GM19455 (cell line): ENCODE measurements around the gene ATP5F1D.

Experiments
- ATAC-seq: cut with Tn5 transposase; IDR thresholded peaks from one replicate; pipeline ENCODE4 v1.9.1; 2021; ENCODE audit not compliant: unreplicated experiment

Gene ATP5F1D

DNA sequence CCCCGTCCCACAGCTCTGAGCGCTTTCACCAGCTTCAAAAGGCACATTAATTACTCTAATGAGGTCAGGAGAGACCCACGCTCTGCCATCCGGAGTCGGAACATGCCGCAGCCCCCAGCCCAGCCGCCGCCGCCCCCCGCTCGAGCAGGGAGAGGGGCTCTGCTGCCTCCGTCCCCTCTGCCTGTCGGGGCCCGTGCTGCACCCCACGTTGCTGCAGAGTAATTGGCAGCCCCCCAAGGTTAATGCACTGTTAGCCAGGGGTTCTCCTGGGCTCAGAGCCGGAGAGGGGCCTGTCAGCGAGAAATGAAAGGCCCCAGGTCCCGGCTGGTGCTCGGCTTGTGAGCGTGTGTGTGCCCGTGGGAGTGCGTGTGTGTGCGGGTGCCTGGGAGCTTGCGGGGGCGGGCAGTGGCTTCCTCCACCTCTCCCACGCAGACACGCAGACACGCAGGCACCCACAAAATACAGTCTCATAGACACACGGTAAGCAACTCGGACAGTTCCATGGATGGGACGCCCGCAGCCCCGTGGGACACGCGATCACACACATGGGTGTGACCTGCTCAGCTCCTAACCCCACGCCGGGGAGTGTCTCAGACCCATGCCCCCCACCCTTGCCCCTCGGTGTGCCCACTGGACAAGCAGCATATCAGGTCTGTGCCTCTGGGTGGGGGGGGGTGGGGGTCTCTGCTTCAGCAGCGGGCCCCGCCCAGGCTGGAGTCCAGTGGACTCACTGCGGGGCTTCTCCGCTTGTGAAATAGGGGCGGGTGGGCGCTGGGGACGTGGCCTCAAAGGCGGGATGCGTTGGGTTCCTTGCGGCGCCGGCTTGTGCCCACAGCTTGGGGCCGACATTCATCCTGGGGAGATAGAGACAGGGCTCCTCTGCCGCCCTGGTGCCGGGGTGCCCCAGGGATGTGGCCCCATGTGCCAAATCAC, 39.4 kb downstream of the ATP5F1D start:
- ATAC-seq = no peak

DNA sequence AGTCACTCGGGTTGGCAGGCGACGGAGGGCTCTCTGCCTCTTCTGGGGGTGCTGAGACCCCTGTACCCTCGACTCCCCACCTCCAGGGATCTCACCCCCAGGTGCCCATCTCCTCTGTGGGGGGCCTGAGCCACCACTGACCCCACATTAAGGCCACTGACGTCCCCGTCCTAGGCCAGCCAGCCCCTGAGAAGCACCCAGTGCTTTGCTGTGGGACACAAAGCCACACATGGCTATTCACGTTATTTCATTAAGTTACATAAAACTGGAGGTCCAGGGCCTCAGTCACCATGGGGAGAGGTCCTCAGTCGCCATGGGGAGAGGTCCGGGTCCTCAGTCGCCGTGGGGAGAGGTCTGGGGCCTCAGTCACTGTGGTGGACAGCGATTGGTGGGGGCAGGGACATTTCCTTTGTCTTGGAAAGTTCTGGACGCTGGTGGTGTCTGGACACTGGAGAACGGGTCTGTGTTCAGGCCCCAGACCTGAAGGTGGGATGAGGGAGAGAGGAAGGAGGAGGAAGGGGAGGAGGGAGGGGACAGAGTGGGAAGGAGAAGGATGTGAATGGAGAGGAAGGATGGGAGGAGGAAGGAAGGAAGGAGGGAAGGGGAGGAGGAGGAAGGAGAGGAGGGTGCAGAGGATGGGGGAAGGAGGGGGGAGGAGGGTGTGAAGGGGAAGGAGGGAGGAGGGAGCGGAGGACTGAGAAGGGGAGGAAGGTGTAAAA, 40.2 kb downstream of the ATP5F1D start:
- ATAC-seq = no peak

- no peak for ATAC-seq
Observed at GRCh38 chr19:1282588-1283206, 41.1 kb downstream of the ATP5F1D start.

DNA sequence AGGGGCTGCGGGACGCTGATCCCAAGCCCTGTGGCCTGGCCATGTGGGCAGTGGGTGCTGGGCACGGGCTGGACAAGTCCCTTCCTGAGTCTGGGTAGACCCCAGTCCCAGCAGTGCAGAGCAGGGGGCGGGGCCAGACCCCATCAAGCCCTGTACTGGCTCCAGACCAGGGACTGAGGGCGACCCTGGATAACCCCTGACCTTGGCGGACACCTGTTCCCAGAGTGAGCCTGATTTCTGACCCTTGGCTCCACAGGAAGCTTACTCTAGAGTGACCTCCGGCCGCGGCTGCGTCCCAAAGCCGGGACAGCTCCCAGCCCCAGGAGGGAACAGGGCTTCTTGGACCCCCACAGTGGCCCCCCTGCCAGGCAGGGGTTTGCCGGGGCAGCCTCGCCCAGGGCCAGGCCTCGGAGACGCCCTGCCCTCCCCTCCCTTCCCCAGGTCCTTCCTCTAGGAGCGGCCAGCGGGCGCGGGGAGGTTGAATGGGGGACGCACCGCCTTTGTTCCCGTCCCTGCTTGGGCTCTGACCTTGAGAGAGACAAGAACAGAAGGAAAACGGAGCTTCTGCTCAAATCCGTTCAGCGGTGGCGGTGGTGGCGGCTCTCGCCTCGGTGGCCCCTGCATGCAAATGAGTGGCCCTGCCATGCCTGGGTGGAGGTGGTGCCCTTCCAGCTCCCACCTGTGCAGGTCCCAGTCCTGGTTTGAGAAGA, 41.8 kb downstream of the ATP5F1D start:
- no peak for ATAC-seq

GRCh38 chr19:1283917-1284292, 42.4 kb downstream of the ATP5F1D start:
- no peak for ATAC-seq

DNA sequence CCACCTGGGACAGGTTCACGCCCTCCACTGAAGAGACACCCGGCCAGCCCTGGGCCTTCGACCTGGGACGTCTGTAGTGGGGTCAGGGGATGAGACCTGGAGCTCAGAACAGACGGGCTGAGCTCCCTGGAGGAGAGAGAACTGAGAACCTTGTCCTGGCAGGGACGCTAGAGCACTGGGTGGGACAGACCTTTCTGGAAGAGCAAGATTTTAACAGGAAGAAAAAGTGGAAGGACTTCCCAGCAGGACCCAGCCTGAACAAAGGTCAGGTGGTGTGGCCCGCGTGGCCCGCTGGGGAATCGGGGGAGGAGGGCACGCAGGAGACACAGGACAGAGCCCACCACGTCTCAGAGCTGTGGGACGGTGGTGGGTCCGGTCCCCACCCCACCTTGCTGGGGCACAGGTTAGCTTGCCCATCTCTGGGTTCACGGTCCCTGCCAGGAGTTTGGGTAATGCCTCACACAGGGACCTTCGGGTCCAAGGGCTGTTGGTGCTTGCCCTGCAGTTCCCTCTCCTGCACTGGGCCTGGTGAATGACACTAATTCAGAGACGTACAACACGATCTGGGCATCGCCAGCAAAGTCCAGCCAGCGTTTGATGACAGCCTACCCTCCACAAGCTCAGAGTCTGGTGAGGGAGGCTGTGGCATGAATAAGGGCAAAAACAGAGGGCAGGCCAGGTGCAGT, 42.9 kb downstream of the ATP5F1D start:
- no peak for ATAC-seq

DNA sequence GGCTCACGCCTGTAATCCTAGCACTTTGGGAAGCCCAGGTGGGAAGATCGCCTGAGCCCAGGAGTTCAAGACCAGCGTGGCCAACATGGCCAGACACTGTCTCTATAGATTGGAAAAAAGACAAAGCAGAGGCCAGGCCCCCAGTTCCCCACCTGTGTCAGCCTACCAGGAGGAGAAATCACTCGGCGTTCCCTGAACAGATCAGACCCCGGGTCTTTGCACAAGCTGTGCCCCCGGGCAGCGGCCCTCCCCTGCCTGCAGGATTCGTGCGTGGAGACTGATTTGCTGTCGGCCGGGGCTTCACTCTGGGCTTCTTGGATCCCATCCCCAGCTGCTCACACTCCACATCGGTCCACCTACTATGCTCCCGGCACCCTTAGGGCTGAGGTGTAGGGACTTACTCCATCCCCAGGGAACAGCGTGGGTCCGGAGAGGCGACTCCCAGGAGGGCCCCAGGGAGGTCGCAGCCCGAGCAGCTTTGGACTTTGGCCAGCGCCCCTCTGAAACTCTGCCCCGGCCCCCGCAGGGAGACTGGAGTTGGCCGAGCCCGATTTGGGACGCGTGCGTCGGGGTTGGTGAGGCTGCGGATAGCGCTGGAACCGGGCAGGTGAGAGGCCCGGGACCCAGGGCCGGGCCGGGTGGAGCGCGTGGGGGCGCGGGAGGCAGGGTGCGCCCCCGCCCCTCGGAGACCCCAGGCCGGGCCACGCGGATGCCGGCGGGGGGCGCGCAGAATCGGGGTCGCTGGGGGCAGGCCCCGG, 43.6 kb downstream of the ATP5F1D start:
- ATAC-seq = no peak

DNA sequence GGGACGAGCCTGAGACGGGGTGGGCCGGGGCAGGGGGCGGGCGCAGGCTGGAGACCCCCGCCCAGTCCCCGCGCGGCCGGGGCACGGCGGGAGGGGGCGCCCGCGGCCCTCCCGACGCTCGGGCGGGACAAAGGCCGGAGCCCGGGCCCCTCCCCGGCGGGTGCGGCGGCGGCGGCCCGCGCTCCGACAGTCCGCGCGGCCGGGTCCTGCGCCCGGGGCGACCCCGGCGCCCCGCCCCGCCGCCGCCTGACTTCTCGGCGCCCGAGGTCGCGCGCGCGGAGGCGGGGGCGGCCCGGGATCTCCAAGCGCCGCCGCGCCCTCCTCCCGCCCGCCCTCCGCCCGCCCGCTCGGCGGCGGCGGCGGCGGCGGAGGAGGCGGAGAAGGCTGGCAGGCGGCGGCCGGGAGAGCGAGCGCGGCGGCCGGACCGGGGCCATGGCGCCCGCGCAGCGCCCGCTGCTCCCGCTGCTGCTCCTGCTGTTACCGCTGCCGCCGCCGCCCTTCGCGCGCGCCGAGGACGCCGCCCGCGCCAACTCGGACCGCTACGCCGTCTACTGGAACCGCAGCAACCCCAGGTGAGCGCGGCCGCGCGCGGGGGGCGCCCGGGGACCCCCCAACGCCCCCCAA, 44.3 kb downstream of the ATP5F1D start, which contains the start of gene EFNA2:
TSS of gene EFNA2 (plus strand) at position 137 of the 624 bp plus-strand sequence. CDS start at position 433, 296 bp downstream.
- ATAC-seq = no peak

DNA sequence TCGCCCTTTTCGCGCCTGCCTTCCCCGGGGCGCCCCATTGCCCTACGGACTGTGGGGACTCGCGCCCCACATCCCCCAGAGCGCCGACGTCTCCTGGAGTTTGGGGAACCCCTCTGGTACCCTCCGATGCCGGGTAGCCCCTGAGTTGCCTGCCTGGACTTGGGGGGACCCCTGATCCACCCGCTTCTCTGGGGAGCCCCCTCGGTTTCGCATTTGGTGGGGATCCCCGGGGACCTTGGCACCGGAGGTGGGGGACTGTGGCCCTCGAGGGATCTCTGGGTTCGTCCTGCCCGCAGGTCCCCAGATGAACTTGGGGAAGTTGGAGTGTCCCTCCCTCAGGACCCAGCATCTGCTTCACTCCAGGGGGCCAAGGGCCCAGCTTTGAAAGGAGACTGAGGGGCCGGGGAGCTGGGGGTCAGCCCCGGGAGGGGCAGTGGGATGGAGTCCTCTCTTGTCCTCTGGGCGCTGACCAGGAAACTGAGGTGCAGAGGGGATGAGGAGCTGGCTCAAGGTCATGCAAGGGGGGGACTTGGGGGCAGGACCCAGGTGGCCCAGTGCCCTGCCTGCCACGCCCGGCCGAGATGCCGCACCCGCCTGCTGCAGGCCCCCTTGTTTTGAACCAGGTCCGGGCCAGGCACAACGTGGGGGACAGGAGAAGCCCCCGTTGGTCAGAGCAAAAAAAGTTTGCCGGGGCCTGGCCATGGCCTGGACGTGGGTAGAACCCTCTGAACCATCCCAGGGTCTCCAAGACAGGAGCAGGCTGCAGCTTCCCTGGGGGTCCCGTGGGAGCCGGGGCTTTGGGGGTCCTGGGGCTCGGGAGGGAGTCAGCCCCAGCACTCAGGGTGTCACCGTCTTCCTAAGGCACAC, 45.2 kb downstream of the ATP5F1D start:
- no peak for ATAC-seq

DNA sequence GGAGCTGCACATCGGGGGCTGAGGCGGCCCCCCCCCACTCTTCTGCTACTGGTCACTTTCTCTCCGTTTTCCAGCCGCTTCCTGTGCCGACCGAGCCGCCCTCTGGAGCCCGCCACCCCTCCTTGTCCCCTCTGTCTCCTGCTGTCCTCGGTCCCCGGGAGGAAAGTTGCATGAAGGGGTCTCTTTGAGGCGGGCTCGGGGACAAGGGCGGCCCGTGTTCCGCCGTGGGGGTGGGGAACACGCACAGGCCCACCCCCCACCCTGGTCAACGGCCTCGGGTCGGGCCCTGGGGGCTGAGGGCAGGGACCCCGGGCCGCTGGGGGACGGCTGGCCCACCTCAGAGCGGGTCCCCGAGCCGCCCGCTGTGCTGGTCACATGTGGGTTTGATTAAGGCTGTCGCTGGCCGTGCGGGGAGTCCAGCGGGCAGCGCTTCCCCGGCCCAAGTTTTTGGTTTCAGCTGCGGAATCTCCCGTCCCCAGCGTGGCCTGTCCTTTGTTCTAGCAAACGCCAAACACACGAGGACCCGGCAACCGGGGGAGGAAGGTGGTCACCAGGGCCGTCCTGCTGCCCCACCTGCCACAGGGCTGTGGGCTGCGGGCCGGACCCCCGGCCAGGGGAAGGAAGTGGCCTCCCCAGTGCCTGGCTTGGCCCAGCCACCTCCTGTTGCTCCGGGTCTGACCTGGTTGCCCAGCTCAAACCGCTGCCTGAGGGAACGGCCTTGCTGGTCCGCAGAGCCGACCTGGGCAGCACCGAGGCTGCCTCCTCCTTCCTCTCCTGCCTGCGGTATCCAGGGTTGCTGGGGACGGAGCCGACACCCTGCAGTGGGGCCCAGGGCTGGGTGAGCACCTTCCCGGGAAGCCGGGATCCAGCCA, 46.0 kb downstream of the ATP5F1D start:
- no peak for ATAC-seq

DNA sequence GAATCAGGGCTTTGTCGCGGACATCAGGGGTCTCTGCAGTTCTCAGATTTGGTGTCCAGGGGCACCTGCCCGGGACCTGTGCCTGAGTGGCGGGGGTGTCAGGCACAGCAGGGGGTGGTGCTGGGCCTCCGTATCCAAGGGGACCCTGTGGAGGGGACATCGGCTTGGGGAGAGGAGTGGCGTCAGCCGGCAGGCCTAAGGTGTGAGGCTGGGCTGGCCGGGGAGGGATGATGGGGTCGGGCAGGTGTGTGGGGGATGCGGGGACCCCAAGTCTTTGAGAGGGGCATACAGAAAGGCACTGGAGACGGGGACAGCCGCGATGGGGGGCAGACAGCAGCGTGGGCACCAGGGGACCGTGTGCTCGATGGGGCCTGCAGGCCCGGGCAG, 46.7 kb downstream of the ATP5F1D start:
- no peak for ATAC-seq

GRCh38 chr19:1288833-1289685, 47.5 kb downstream of the ATP5F1D start:
- no peak for ATAC-seq

DNA sequence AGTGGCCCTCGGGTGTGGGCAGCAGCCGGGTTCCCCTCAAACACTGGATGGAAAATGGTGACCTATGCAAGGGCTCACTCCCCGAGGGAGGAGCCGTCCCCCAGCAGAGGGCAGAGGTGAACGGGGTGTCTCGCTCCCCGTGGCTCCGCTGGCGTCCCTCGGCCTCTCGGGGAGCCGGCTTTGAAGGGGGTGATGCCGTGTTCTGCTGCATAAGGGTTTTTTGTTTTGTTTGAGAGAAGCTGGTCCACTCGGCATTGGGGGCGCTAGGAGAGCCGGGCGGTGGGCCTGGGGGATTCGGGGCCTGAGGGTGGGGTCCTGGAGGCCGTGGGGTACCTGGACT, 48.1 kb downstream of the ATP5F1D start:
- ATAC-seq = no peak

DNA sequence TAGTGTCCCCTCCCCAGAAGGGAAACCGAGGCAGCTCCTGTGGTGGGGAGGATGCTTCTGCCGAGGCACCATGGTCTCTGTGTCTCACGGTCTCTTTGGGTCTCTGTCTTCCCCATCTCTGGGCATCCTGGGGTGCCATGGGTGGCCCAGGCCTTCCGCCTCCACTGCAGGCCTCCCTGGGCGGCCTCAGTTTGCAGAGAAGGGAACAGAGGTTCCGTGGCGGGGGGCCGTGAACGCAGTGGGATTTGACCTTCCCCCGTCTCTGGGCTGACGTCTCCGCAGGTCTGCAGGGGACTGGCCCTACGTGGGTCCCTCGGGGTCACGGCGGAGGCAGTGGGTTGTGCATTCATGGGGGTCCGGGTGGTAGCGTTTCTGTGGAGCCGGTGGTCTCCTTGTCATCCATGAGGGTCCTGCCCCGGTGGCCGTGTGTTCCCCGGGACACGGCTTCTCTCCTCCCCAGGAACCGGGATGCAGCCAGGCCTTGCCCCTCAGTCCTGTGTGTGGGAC, 48.7 kb downstream of the ATP5F1D start:
- ATAC-seq = no peak

GRCh38 chr19:1290703-1291651, 49.4 kb downstream of the ATP5F1D start:
- no peak for ATAC-seq
